HUES6 (cell line): ENCODE measurements around the gene PRDM16.

Source experiments
- H3K27ac ChIP-seq: 2 replicates; pipeline ENCODE4 v1.7.0; 2013; ENCODE audit warnings: low read depth, mild to moderate bottlenecking, low read length, inconsistent platforms
- H3K27me3 ChIP-seq: 2 replicates; pipeline ENCODE4 v1.6.1; 2013; ENCODE audit warnings: low read length; ENCODE audit not compliant: control insufficient read depth, insufficient read depth
- H3K36me3 ChIP-seq: 2 replicates; pipeline ENCODE4 v1.6.1; 2013; ENCODE audit warnings: low read length; ENCODE audit not compliant: control insufficient read depth, insufficient read depth
- H3K4me1 ChIP-seq: 2 replicates; pipeline ENCODE4 v1.6.1; 2013; ENCODE audit warnings: low read length; ENCODE audit not compliant: control insufficient read depth, insufficient read depth
- H3K4me3 ChIP-seq: 2 replicates; pipeline ENCODE4 v1.5.1; 2013; ENCODE audit warnings: low read depth, low read length
- H3K9ac ChIP-seq: one replicate; pipeline ENCODE4 v1.6.1; 2013; ENCODE audit warnings: mild to moderate bottlenecking, low read length
- H3K9me3 ChIP-seq: 2 replicates; pipeline ENCODE4 v1.6.1; 2013; ENCODE audit warnings: low read depth, low read length; ENCODE audit not compliant: control insufficient read depth, insufficient read depth

PRDM16 gene

DNA sequence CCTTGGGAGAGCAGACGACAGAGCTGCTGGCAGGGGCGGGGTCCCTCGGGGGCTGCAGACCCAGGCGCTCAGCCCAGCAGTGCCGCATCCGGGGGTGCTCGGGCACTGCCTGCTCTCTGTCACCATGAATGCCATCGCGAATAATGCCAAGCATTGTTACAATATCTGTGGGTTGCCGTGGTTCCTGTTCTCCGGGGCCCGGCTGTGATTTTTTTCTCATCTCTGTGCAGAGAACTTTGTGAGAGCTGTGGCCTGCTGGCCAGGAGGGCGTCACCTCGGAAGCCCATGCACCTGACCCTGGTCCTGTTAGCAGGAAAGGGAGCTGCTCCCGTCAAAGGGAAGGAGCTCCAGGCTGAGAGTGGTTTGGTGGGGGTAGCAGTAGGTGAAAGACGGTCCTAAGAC, 70.4 kb downstream of the PRDM16 start:
- Histone ChIP-seq H3K9me3 (no peaks in the 10 kb centered on the region), H3K4me3 (no peak overlapping the region), H3K9ac (no peak overlapping the region), H3K36me3 (no peaks in the 10 kb centered on the region), H3K27me3 (no peaks in the 10 kb centered on the region), H3K4me1 (no peaks in the 10 kb centered on the region), H3K27ac (no peak overlapping the region)

DNA sequence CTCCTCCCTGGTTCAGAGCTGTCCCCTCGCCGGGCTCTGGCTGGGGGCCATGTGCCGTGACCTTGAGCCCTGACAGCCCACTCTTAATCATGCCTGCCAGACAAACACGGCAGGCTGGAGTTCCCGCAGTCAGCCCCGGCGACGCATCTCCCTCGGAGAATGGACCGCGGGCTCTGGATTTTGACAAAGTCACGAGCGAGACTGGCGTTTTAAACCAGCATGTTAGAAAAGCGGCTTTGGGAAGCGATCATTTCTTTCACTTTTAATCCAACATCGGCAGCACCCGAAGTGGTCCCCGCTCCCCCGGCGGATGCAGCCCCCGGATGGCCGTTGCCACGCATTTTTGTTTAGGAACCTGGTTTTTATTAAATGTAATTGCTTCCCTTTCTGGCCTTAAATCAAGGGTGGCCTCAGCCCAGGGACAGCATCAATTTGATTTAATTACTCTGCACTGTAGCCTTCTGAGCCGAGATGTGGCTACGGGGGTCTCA, 70.9 kb downstream of the PRDM16 start:
- H3K4me3 ChIP-seq, result no peak overlapping the region
- no peak overlapping the region for H3K27ac ChIP-seq
- H3K36me3 ChIP-seq, result no peaks in the 10 kb centered on the region
- no peaks in the 10 kb centered on the region for H3K9me3 ChIP-seq
- H3K27me3 ChIP-seq, result no peaks in the 10 kb centered on the region
- H3K4me1 ChIP-seq, result no peaks in the 10 kb centered on the region
- no peak overlapping the region for H3K9ac ChIP-seq

GRCh38 chr1:3140437-3140836, 71.4 kb downstream of the PRDM16 start:
- no peaks in the 10 kb centered on the region for H3K4me1 ChIP-seq
- H3K9ac ChIP-seq, result no peak overlapping the region
- H3K27ac ChIP-seq, result no peak overlapping the region
- no peaks in the 10 kb centered on the region for H3K27me3 ChIP-seq
- no peaks in the 10 kb centered on the region for H3K9me3 ChIP-seq
- H3K36me3 ChIP-seq, result no peaks in the 10 kb centered on the region
- no peak overlapping the region for H3K4me3 ChIP-seq

- no peaks in the 10 kb centered on the region for H3K27me3 ChIP-seq
Observed at GRCh38 chr1:3141129-3141528, 72.1 kb downstream of the PRDM16 start.

GRCh38 chr1:3141836-3142235, 72.8 kb downstream of the PRDM16 start:
- no peaks in the 10 kb centered on the region for H3K9me3 ChIP-seq

More at GRCh38 chr1:3141129-3141528, 72.1 kb downstream of the PRDM16 start:
- H3K9me3 ChIP-seq, result no peaks in the 10 kb centered on the region
- no peak overlapping the region for H3K9ac ChIP-seq
- no peaks in the 10 kb centered on the region for H3K36me3 ChIP-seq
- H3K4me1 ChIP-seq, result no peaks in the 10 kb centered on the region
- no peak overlapping the region for H3K27ac ChIP-seq
- no peak overlapping the region for H3K4me3 ChIP-seq

GRCh38 chr1:3142236-3142635, 73.2 kb downstream of the PRDM16 start:
- no peaks in the 10 kb centered on the region for H3K9me3 ChIP-seq
- no peaks in the 10 kb centered on the region for H3K27me3 ChIP-seq

More at GRCh38 chr1:3141836-3142235, 72.8 kb downstream of the PRDM16 start:
- H3K36me3 ChIP-seq, result no peaks in the 10 kb centered on the region
- no peak overlapping the region for H3K9ac ChIP-seq
- no peak overlapping the region for H3K27ac ChIP-seq
- H3K4me1 ChIP-seq, result no peaks in the 10 kb centered on the region
- no peaks in the 10 kb centered on the region for H3K27me3 ChIP-seq
- H3K4me3 ChIP-seq, result no peak overlapping the region

DNA sequence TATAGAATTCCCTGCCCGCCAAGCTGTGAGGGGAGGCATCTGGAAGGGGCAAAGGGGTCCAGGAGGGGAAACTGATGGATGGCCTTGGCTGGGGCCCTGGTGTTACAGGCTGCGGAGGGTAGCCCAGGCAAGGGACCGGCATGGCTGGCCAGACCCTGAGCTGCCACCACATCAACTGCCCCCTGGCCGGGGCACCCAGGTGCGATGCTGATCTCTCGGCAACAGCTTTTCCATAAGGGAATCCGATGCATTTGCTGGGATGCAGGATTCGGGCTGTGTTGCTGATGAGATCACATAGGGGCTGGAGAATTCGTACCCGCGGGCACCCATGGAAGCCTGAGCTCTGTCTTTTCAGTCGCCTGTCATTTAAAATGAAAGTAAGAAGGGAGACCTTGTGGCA, 73.7 kb downstream of the PRDM16 start:
- H3K9me3 ChIP-seq, result no peaks in the 10 kb centered on the region
- no peak overlapping the region for H3K4me3 ChIP-seq
- H3K9ac ChIP-seq, result no peak overlapping the region
- H3K27me3 ChIP-seq, result no peaks in the 10 kb centered on the region
- no peak overlapping the region for H3K27ac ChIP-seq
- no peaks in the 10 kb centered on the region for H3K4me1 ChIP-seq
- no peaks in the 10 kb centered on the region for H3K36me3 ChIP-seq

More at GRCh38 chr1:3142236-3142635, 73.2 kb downstream of the PRDM16 start:
- no peak overlapping the region for H3K27ac ChIP-seq
- H3K4me3 ChIP-seq, result no peak overlapping the region
- no peaks in the 10 kb centered on the region for H3K4me1 ChIP-seq
- no peaks in the 10 kb centered on the region for H3K36me3 ChIP-seq
- no peak overlapping the region for H3K9ac ChIP-seq

DNA sequence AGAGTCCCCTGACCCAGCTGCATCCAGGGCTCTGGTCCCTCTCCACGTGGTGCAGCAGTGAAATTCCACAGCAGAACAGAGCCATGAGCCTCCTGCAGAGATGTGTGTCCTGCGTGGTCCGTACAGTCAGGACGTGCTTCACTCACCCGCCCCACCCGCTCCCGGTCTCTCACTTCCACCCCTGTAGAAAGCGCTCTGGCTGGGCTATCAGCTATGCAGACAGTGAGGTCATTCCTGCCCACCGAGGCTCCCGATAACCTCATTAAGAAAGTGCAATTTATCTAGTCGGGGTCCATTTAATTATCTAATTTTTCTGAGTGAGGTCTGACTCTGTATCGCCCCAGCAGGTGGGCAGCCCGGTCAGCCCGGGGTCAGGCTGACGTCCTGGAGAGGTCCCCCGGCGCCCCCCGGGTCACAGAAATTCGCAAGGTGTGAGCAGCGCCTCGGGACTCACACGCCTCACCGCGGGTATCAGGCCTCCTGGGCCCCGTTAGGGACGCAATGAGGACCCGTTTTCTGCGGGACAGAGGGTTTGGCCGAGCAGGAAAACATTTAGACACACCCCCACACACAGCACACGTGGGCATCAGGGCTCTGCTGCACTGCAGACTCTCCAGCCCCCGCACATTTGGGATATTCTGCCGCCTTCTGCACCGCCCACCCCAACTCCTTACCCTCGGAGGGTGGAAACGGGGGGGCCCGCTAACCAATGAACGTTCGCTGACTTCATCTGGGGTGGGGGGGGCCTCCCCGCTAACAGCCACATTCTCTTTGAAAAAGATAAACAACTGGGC, 76.7 kb downstream of the PRDM16 start:
- no peaks in the 10 kb centered on the region for H3K4me1 ChIP-seq
- no peaks in the 10 kb centered on the region for H3K9me3 ChIP-seq
- H3K9ac ChIP-seq, result no peak overlapping the region
- H3K4me3 ChIP-seq, result no peak overlapping the region
- H3K27me3 ChIP-seq, result no peaks in the 10 kb centered on the region
- H3K36me3 ChIP-seq, result no peaks in the 10 kb centered on the region
- H3K27ac ChIP-seq, result no peak overlapping the region

DNA sequence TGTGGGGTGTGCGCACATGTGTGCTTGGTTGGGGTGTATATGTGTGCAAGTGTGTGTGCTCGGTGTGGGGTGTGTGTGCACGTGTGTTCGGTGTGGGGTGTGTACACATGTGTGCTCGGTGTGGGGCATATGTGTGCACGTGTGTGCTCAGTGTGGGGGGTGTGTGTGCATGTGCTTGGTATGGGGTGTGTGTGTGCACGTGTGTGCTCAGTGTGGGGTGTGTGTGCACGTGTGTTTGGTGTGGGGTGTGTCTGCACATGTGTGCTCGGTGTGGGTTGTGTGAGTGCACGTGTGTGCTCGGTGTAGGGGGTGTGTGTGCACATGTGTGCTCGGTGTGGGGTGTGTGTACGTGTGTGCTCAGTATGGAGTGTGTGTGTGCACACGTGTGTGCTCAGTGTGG, 77.5 kb downstream of the PRDM16 start:
- Histone ChIP-seq H3K36me3 (no peaks in the 10 kb centered on the region), H3K4me1 (no peaks in the 10 kb centered on the region), H3K27me3 (no peaks in the 10 kb centered on the region), H3K9me3 (no peaks in the 10 kb centered on the region), H3K4me3 (no peak overlapping the region), H3K9ac (no peak overlapping the region), H3K27ac (no peak overlapping the region)

DNA sequence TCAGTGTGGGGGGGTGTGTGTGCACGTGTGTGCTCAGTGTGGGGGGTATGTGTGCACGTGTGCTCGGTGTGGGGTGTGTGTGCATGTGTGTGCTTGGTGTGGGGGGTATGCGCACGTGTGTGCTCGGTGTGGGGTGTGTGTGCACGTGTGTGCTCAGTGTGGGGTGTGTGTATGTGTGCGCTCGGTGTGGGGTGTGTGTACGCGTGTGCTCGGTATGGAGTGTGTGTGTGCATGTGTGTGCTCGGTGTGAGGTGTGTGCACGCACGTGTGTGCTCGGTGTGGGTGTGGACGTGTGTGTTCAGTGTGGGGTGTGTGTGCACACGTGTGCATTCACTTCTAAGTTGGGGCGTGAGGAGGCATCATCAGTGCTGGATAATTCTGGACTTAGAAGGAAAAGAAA, 77.9 kb downstream of the PRDM16 start:
- Histone ChIP-seq H3K4me3 (no peak overlapping the region), H3K9ac (no peak overlapping the region), H3K9me3 (no peaks in the 10 kb centered on the region), H3K4me1 (no peaks in the 10 kb centered on the region), H3K27ac (no peak overlapping the region), H3K36me3 (no peaks in the 10 kb centered on the region), H3K27me3 (no peaks in the 10 kb centered on the region)

DNA sequence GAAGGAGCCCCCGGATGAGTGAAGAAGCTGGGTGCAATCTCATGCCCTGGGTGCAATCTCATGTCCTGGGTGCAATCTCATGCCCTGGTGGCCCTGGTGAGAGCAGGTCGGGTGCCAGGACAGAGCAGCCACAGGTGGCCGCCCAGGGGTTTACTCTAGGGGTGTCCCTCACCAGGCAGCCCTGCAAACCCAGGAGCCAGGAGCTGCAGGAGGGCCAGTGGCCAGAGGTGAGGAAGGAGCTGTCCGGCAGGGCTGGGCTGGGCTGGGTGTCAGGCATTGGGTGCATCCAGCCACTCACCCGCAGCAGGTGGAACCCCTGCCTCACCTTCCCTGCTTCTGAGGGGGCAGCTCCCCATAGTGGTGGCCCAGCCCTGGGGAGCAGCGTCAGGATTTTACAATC, 79.2 kb downstream of the PRDM16 start:
- no peak overlapping the region for H3K9ac ChIP-seq
- no peak overlapping the region for H3K27ac ChIP-seq
- no peaks in the 10 kb centered on the region for H3K4me1 ChIP-seq
- no peaks in the 10 kb centered on the region for H3K36me3 ChIP-seq
- no peaks in the 10 kb centered on the region for H3K27me3 ChIP-seq
- no peaks in the 10 kb centered on the region for H3K9me3 ChIP-seq
- H3K4me3 ChIP-seq, result no peak overlapping the region
